ENCODE measurements around the gene DTYMK. TPM values are rescaled to one million over a fixed set of nuclear protein-coding genes. Genes with fewer than 3 reads are reported as not detected.

The DTYMK gene
- total and polyA plus RNA-seq, 12 donors, result 10.4 to 40.4 (median 20.6) TPM

DNA sequence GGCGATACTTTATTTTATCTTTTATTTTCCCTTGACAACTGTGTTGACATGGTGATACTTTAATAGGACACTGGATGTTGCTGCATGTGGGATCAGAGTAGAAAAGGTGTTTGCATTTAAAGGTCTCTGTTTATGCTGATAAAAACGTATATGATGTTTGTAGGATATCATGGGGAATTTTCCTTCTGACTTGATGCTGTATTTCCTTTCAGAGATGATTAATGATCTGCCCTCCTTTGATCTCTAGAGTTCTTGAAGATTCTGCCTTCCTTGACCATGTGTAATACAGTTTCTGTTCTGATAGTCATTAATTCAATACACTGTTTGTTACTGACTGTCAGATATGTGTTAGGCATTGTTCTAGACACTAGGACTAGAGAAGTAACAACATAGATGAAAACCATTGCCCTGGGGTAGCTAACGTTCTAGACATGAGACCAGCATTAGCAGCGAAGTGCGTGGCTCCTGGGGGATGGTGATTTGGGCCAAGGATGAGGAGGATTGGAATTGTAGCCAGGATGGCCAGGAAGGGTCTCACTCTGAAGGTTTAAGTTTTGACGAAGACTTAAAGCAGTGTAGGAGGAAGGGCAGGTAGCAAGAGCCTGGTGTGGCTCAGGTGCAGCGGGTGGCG, 46.3 kb downstream of the DTYMK start:
- intact Hi-C loops (cut with DNase I), result no loop called here
- 88 to 91% (median 90%) methylated on average over 8 of the region's 8 CpGs for WGBS, 4 donors
- Histone ChIP-seq H3K4me3 (no peak overlapping the region), H3K36me3 (replicated peaks in 1 of 2) (no peaks in the 10 kb centered on the region), H3K9me3 (replicated peaks in 1 of 3) (no peaks in the 10 kb centered on the region), H3K27me3 (no peaks in the 10 kb centered on the region), H3K4me1 (replicated peaks in 1 of 2) (peaks cover 16 to 30% of the 10 kb centered on the region in 2 donors), H3K27ac (no peak overlapping the region)
- TF ChIP-seq, protein P1, sequence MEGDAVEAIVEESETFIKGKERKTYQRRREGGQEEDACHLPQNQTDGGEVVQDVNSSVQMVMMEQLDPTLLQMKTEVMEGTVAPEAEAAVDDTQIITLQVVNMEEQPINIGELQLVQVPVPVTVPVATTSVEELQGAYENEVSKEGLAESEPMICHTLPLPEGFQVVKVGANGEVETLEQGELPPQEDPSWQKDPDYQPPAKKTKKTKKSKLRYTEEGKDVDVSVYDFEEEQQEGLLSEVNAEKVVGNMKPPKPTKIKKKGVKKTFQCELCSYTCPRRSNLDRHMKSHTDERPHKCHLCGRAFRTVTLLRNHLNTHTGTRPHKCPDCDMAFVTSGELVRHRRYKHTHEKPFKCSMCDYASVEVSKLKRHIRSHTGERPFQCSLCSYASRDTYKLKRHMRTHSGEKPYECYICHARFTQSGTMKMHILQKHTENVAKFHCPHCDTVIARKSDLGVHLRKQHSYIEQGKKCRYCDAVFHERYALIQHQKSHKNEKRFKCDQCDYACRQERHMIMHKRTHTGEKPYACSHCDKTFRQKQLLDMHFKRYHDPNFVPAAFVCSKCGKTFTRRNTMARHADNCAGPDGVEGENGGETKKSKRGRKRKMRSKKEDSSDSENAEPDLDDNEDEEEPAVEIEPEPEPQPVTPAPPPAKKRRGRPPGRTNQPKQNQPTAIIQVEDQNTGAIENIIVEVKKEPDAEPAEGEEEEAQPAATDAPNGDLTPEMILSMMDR (IDR thresholded peaks at IDR 0.05), result no peak
- TF ChIP-seq POLR2A (IDR thresholded peaks at IDR 0.05), result no peak
- DNase-seq, result no peak

DNA sequence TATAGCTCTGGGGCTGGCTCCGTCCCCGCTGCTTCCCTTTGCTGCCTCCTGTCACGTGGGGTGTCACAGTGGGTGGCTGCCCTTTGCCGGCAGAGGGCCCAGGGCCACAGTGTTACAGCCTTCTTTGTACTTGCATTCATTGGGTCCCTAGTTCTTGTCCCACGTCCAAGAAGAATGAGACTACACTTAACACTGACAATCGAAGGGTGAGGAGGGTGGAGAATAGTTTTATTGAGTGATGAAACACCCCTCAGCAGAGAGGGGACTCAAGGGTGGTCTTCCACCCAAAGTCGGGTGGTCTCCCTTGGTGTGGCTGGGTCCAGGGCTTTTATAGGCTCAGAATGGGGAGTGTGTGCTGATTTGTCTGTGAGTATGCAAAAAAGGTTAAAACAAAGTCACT, 47.2 kb downstream of the DTYMK start:
- Histone ChIP-seq H3K9me3 (replicated peaks in 1 of 3) (no peaks in the 10 kb centered on the region), H3K36me3 (replicated peaks in 1 of 2) (no peaks in the 10 kb centered on the region), H3K4me1 (replicated peaks in 1 of 2) (peaks cover 16 to 34% of the 10 kb centered on the region in 2 donors), H3K27ac (no peak overlapping the region), H3K4me3 (no peak overlapping the region), H3K27me3 (no peaks in the 10 kb centered on the region)
- no peak for TF ChIP-seq POLR2A (IDR thresholded peaks at IDR 0.05)
- TF ChIP-seq, protein P1 (IDR thresholded peaks at IDR 0.05), result no peak
- intact Hi-C loops (cut with DNase I), result no loop called here
- no peak for DNase-seq
- whole genome bisulfite sequencing, 4 donors, result 86 to 96% (median 93%) methylated on average over 3 to 7 of the region's 7 CpGs

DNA sequence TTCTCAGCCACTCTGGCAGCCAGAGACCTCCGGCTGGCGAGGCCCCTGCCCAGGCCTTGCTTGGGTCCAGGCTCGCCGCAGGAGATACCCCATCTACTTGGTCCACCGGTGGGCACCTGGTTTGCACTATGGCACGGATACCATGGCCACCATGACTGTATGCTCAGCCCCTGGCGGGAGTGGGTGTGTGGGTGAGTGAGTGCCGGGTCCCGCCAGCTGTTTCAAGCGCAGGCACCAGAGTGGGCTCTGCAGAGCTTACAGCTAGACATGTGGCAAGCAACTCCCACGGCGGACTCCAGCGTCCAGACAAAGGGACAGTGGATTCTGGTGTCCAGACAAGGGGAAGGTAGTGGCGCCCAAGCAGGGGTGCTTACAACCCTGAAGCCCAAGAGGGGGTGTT, 47.7 kb downstream of the DTYMK start:
- Histone ChIP-seq H3K9me3 (replicated peaks in 1 of 3) (no peaks in the 10 kb centered on the region), H3K36me3 (replicated peaks in 1 of 2) (peaks cover 0 to under 1% of the 10 kb centered on the region in 2 donors), H3K27ac (no peak overlapping the region), H3K27me3 (no peaks in the 10 kb centered on the region), H3K4me3 (peak overlapping the region in 1 of 4 donors; percentile 95), H3K4me1 (replicated peaks in 1 of 2) (peaks cover 16 to 34% of the 10 kb centered on the region in 2 donors)
- no peak for DNase-seq
- WGBS, 4 donors, result 95 to 100% (median 97%) methylated on average over 7 to 14 of the region's 14 CpGs
- intact Hi-C loops (cut with DNase I), result no loop called here
- TF ChIP-seq, protein P1 (IDR thresholded peaks at IDR 0.05), result no peak
- no peak for TF ChIP-seq POLR2A (IDR thresholded peaks at IDR 0.05)

DNA sequence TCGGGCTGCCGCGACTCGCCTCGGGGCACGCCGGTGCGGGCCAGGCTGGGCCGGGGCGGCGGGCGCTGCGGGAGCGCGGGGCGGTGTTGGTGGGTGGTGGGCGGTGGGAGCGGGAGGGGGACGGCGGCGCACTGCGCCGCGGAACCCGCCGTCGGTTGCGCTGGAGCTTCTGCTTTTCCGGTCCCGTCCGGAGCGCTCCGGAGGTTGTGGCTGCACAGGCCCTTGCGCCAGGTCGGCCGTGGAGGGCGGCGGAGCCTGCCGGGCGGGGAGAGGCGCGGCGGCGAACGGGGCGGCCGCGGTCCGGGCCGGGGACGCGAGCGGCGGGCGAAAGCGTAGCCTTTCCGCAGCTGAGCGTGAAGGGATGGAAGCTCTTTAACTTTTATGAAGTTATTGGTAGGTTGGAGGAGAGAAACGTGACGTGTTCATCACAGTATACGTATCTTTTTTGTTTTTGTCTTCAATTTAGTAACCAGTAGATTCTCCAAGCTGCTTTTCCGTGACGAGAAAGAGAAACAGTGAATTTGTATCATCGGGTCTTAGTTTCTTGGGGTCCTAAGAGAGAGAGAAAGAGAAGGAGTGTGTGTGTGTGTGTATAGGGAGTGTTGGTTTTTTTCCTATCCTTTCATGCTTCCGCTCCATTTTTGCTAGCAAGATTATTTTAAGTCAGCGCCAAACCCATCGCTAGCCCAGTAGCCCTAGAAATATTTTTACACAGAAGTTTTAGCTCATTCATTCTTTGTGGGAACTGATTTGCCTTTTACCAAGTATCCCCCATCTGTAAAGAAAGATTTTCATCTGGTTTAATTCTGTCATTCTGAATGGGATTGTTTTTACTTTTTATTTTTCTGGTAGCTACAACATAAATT, 48.6 kb downstream of the DTYMK start:
- peak overlapping the region; percentile 95 to 100 (median 99) for H3K27ac ChIP-seq
- peaks cover 0 to 9% of the 10 kb centered on the region in 2 donors for H3K36me3 ChIP-seq (replicated peaks in 1 of 2)
- no peaks in the 10 kb centered on the region for H3K27me3 ChIP-seq
- WGBS, 4 donors, result 1 to 3% (median 1%) methylated on average over 22 to 67 of the region's 67 CpGs
- intact Hi-C loops (cut with DNase I), result no loop called here
- no peaks in the 10 kb centered on the region for H3K9me3 ChIP-seq (replicated peaks in 1 of 3)
- peaks cover 16 to 34% of the 10 kb centered on the region in 2 donors for H3K4me1 ChIP-seq (replicated peaks in 1 of 2)
- H3K4me3 ChIP-seq, result peak overlapping the region; percentile 64 to 99 (median 86)
- TF ChIP-seq POLR2A (IDR thresholded peaks at IDR 0.05), result no peak
- TF ChIP-seq, protein P1 (IDR thresholded peaks at IDR 0.05), result no peak
- DNase-seq, result peak in 2 of 7 donors; percentile 34 to 38
